T-cell (primary cell): ENCODE results near the gene ECM2. TPM values are rescaled to one million over a fixed set of nuclear protein-coding genes. Genes with fewer than 3 reads are reported as not detected.

Experiments used
- ATAC-seq, 4 experiments: fragments of 200-7000 bp in 3 of 4; fragments of 150-1000 bp in 1 of 4; cut with Tn5 transposase; replicated peaks in 1 of 4; 1 replicate in 3 of 4; 2 replicates in 1 of 4; pipeline ENCODE4 v1.10.0; 2021; ENCODE audit warnings: moderate library complexity in 3 of 4, mild to moderate bottlenecking in 2 of 4, moderate number of reproducible peaks in 1 of 4
- CTCF ChIA-PET, 2 donors: fragments of 300-600 bp; sonication (Branson Sonifier 250); formaldehyde crosslinking; loops; one replicate each; lab custom pipeline; 2022; ENCODE audit warnings: antibody characterized with exemption in 2 of 2; lab: Charles Lee
- POLR2A ChIA-PET, 2 donors: fragments of 300-600 bp; sonication (Branson Sonifier 250); formaldehyde crosslinking; loops; one replicate each; lab custom pipeline; 2022; ENCODE audit warnings: antibody characterized with exemption in 2 of 2; lab: Charles Lee
- DNase-seq, 35 experiments: peaks; one replicate each; pipeline versions ENCODE4 v3.0.0 to v3.0.0-alpha.2; 2013 to 2023
- H3K27ac ChIP-seq: one replicate; pipeline ENCODE4 v1.5.1; 2013; ENCODE audit warnings: low read length
- H3K27me3 ChIP-seq, 2 experiments: replicated peaks in 1 of 2; 1 replicate in 1 of 2; 2 replicates in 1 of 2; pipeline versions ENCODE4 v1.6.1 to v1.7.0; 2013; ENCODE audit warnings: low read length in 1 of 2, mixed read lengths in 1 of 2; ENCODE audit not compliant: control insufficient read depth in 2 of 2, insufficient read depth in 2 of 2; ENCODE audit errors: extremely low read depth in 1 of 2
- H3K36me3 ChIP-seq, 2 donors: 1 replicate in 1 of 2; 2 replicates in 1 of 2; pipeline versions ENCODE4 v1.6.1 to v1.7.0; 2013; ENCODE audit warnings: low read length in 1 of 2; ENCODE audit not compliant: control insufficient read depth in 2 of 2, insufficient read depth in 1 of 2; ENCODE audit errors: extremely low read depth in 1 of 2
- H3K4me1 ChIP-seq, 2 experiments: 1 replicate in 1 of 2; 2 replicates in 1 of 2; pipeline versions ENCODE4 v1.6.1 to v1.7.0; 2013; ENCODE audit warnings: low read length in 2 of 2, mixed read lengths in 1 of 2; ENCODE audit not compliant: insufficient read depth in 2 of 2, control insufficient read depth in 1 of 2; ENCODE audit errors: extremely low read depth in 1 of 2
- H3K4me3 ChIP-seq, 2 donors: 1 replicate in 1 of 2; 2 replicates in 1 of 2; pipeline versions ENCODE4 v1.5.1 to v1.7.0; 2013; ENCODE audit warnings: mild to moderate bottlenecking in 2 of 2, low read length in 1 of 2, moderate library complexity in 1 of 2; ENCODE audit not compliant: control insufficient read depth in 1 of 2; ENCODE audit errors: extremely low read depth in 1 of 2
- H3K9me3 ChIP-seq: 2 replicates; pipeline ENCODE4 v1.7.0; 2013
- H3K27ac Mint-ChIP-seq, 2 donors: one replicate each; pipeline ENCODE4 v1.8.0; 2020 to 2021; ENCODE audit warnings: mild to moderate bottlenecking in 2 of 2, mixed read lengths in 2 of 2
- H3K27me3 Mint-ChIP-seq, 2 donors: one replicate each; pipeline ENCODE4 v1.8.0; 2021 to 2022; ENCODE audit warnings: mixed read lengths in 2 of 2
- H3K36me3 Mint-ChIP-seq: one replicate; pipeline ENCODE4 v1.8.0; 2021; ENCODE audit warnings: mixed read lengths
- H3K4me1 Mint-ChIP-seq, 3 donors: one replicate each; pipeline ENCODE4 v1.8.0; 2020 to 2022; ENCODE audit warnings: mixed read lengths in 3 of 3, mild to moderate bottlenecking in 1 of 3
- H3K4me3 Mint-ChIP-seq, 3 donors: one replicate each; pipeline ENCODE4 v1.8.0; 2020 to 2022; ENCODE audit warnings: mild to moderate bottlenecking in 3 of 3, mixed read lengths in 3 of 3, moderate library complexity in 3 of 3
- H3K9me3 Mint-ChIP-seq, 3 donors: one replicate each; pipeline ENCODE4 v1.8.0; 2020 to 2022; ENCODE audit warnings: mixed read lengths in 3 of 3
- WGBS: methylation state at CpG from one replicate; pipeline ENCODE4 v1.1.5; 2013; ENCODE audit warnings: missing lambda C conversion rate; ENCODE audit not compliant: insufficient coverage; 5-methylcytosine and 5-hydroxymethylcytosine counted together
- total RNA-seq, 35 experiments: library from RNA in 6 of 35; stranded (reverse) in 6 of 35; fragments of 120-200 nt in 1 of 35; gene quantifications; one replicate each; pipeline versions ENCODE4 v1.2.1 to v1.2.4 and lab custom pipeline; 2013 to 2026

Gene ECM2
- total RNA-seq, 5 donors from 2014 or later (not counting 1 experiment from before 2014, with no cell fraction given) = not detected

DNA sequence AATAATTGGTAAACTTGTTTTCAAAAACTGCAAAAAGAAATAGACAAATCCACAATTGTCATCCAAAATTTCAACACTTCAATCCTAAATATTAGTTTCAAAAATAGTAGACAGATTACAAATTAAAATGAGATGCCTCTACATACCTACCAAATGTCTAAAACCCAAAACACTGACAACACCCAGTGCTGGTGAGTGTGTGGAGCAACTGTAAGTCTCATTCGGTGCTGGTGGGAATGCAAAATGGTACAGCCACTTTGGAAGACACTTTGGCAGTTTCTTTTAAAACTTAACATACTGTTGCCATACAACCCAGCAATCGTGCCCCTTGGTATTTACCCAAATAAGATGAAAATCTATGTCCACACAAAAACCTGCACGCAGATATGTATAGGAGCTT, 6.7 kb downstream of the ECM2 start:
- Mint-ChIP-seq H3K27ac (no peak overlapping the region), H3K4me1 (no peaks in the 10 kb centered on the region), H3K27me3 (no peaks in the 10 kb centered on the region), H3K36me3 (no peaks in the 10 kb centered on the region), H3K4me3 (no peak overlapping the region), H3K9me3 (peaks cover 0 to 4% (median 0%) of the 10 kb centered on the region in 3 donors)
- no peaks in the 10 kb centered on the region for H3K27me3 ChIP-seq
- no CpG with 5 or more reads among the region's 3 CpGs for WGBS
- H3K4me1 ChIP-seq = no peaks in the 10 kb centered on the region
- no peak overlapping the region for H3K27ac ChIP-seq
- DNase-seq (no peak), ATAC-seq (no peak)
- POLR2A ChIA-PET = no interaction called here
- H3K36me3 ChIP-seq = no peaks in the 10 kb centered on the region
- H3K4me3 ChIP-seq = no peak overlapping the region
- H3K9me3 ChIP-seq = no peaks in the 10 kb centered on the region
- CTCF ChIA-PET = no interaction called here

GRCh38 chr9:92528522-92528849, 7.3 kb downstream of the ECM2 start:
- WGBS = no CpG with 5 or more reads among the region's 1 CpG
- ATAC-seq = no peak
- Mint-ChIP-seq H3K4me3 (no peak overlapping the region), H3K27me3 (no peaks in the 10 kb centered on the region), H3K27ac (no peak overlapping the region), H3K4me1 (no peaks in the 10 kb centered on the region), H3K36me3 (no peaks in the 10 kb centered on the region), H3K9me3 (peaks cover 0 to 4% (median 0%) of the 10 kb centered on the region in 3 donors)
- Histone ChIP-seq H3K27ac (no peak overlapping the region), H3K36me3 (no peaks in the 10 kb centered on the region), H3K4me1 (no peaks in the 10 kb centered on the region), H3K4me3 (no peak overlapping the region), H3K27me3 (no peaks in the 10 kb centered on the region), H3K9me3 (no peaks in the 10 kb centered on the region)
- DNase-seq = no peak
- ChIA-PET CTCF (no interaction called here), POLR2A (no interaction called here)

DNA sequence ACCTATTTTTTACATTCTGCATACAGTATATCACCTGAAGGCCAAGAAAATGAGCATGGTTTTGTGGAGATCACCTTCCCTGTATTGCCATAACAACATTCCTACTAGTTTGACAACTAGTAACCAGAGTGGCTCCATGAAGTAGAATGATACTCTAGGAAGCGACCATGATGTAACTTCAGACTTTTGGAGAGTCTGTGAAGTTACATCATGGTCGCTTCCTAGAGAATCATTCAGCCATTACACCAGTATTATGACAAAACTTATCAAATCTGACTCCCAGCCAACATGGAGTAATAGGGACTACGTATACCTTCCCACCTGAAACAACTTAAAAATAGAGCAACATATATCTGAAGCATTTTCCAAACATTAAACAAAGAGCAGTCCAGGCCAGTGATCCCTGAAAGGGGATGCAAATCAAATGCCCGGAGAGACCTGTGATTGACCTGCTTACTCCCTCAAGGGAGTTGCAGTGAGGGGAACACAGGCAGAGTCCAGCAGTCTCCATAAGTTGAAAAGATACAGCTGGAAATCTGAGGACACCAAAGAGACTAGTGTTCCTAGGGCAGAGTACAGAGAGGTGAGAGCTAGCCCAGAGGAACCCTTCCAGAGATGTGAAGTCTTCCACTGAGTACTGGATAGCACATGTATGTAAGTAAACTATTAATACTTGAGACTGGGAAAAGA, 7.8 kb downstream of the ECM2 start:
- Histone ChIP-seq H3K9me3 (no peaks in the 10 kb centered on the region), H3K36me3 (no peaks in the 10 kb centered on the region), H3K4me1 (no peaks in the 10 kb centered on the region), H3K4me3 (no peak overlapping the region), H3K27ac (no peak overlapping the region), H3K27me3 (no peaks in the 10 kb centered on the region)
- ChIA-PET CTCF (no interaction called here), POLR2A (no interaction called here)
- no peak overlapping the region for H3K27ac Mint-ChIP-seq
- peaks cover 0 to 4% (median 0%) of the 10 kb centered on the region in 3 donors for H3K9me3 Mint-ChIP-seq
- ATAC-seq (no peak), DNase-seq (no peak)
- no peak overlapping the region for H3K4me3 Mint-ChIP-seq
- no CpG with 5 or more reads among the region's 4 CpGs for WGBS
- no peaks in the 10 kb centered on the region for H3K4me1 Mint-ChIP-seq
- no peaks in the 10 kb centered on the region for H3K36me3 Mint-ChIP-seq
- no peaks in the 10 kb centered on the region for H3K27me3 Mint-ChIP-seq

DNA sequence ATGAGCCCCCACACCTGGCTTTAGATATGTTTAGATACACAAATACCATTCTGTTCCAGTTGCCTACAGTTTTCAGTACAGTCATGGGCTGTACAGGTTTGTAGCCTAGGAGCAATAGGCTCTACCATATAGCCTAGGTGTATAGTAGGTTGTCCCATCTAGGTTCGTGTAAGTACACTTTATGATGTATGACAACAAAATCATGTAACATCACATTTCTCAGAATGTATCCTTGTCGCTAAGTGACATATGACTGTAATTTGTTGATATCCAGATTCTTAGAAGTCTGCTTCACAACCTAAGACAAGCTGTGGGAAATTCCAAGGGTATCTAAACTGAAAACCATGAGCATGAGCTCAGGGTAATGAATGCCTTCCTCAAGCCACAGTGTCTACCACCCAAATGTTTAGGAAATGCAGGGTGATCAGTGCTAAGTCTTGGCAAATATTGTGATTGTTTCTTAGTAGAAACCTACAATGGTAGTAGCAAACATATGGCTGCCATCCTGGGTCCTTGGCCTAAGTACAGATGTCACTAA, 8.4 kb downstream of the ECM2 start:
- ChIA-PET POLR2A (no interaction called here), CTCF (no interaction called here)
- no peaks in the 10 kb centered on the region for H3K4me1 Mint-ChIP-seq
- ATAC-seq (no peak), DNase-seq (no peak)
- H3K27ac Mint-ChIP-seq = no peak overlapping the region
- no peaks in the 10 kb centered on the region for H3K27me3 ChIP-seq
- no peaks in the 10 kb centered on the region for H3K36me3 Mint-ChIP-seq
- no peaks in the 10 kb centered on the region for H3K9me3 ChIP-seq
- peaks cover 0 to 3% (median 0%) of the 10 kb centered on the region in 3 donors for H3K9me3 Mint-ChIP-seq
- no CpG with 5 or more reads among the region's 2 CpGs for WGBS
- H3K27me3 Mint-ChIP-seq = no peaks in the 10 kb centered on the region
- no peak overlapping the region for H3K27ac ChIP-seq
- no peaks in the 10 kb centered on the region for H3K36me3 ChIP-seq
- H3K4me3 Mint-ChIP-seq = no peak overlapping the region
- H3K4me1 ChIP-seq = no peaks in the 10 kb centered on the region
- no peak overlapping the region for H3K4me3 ChIP-seq

- no CpG with 5 or more reads among the region's 5 CpGs for WGBS
- Histone ChIP-seq H3K27ac (no peak overlapping the region), H3K4me3 (no peak overlapping the region), H3K27me3 (no peaks in the 10 kb centered on the region), H3K4me1 (no peaks in the 10 kb centered on the region), H3K36me3 (no peaks in the 10 kb centered on the region), H3K9me3 (no peaks in the 10 kb centered on the region)
- POLR2A ChIA-PET = no interaction called here
- Mint-ChIP-seq H3K27me3 (no peaks in the 10 kb centered on the region), H3K27ac (no peak overlapping the region), H3K4me1 (no peaks in the 10 kb centered on the region), H3K36me3 (no peaks in the 10 kb centered on the region), H3K9me3 (no peaks in the 10 kb centered on the region), H3K4me3 (no peak overlapping the region)
- CTCF ChIA-PET = no interaction called here
- ATAC-seq (no peak), DNase-seq (no peak)
Observed at GRCh38 chr9:92525306-92525705, 10.5 kb downstream of the ECM2 start.

- H3K27me3 Mint-ChIP-seq = no peaks in the 10 kb centered on the region
- no peaks in the 10 kb centered on the region for H3K36me3 Mint-ChIP-seq
- H3K4me1 ChIP-seq = no peaks in the 10 kb centered on the region
- no peaks in the 10 kb centered on the region for H3K36me3 ChIP-seq
- H3K4me1 Mint-ChIP-seq = no peaks in the 10 kb centered on the region
- no peaks in the 10 kb centered on the region for H3K9me3 Mint-ChIP-seq
- H3K27ac Mint-ChIP-seq = no peak overlapping the region
- no peaks in the 10 kb centered on the region for H3K9me3 ChIP-seq
- no CpG with 5 or more reads among the region's 1 CpG for WGBS
- H3K4me3 ChIP-seq = no peak overlapping the region
- DNase-seq (no peak), ATAC-seq (no peak)
- no peaks in the 10 kb centered on the region for H3K27me3 ChIP-seq
- no peak overlapping the region for H3K4me3 Mint-ChIP-seq
- ChIA-PET POLR2A (no interaction called here), CTCF (no interaction called here)
- H3K27ac ChIP-seq = no peak overlapping the region
Observed at GRCh38 chr9:92524881-92525280, 10.9 kb downstream of the ECM2 start.
